NCI-H2081 (cell line): ENCODE data around the gene TCF3.
"Not testable (repeated sequence)": the region's sequence is repeated elsewhere in the genome, so short reads cannot be mapped to it uniquely, and the experiment has no call there.

ENCODE experiments used
- DNase-seq, 2 experiments: peaks; one replicate each; lab custom pipeline; 2025; lab: John Stamatoyannopoulos, UW

TCF3 gene

GRCh38 chr19:1672769-1673644 is 20.6 kb upstream of the TCF3 start:
- no peak for DNase-seq

- DNase-seq: no peak
Measured at GRCh38 chr19:1672038-1672768, 19.8 kb upstream of the TCF3 start.

GRCh38 chr19:1671716-1672037 is 19.3 kb upstream of the TCF3 start:
- DNase-seq: no peak

- DNase-seq: not testable (repeated sequence)
Measured at GRCh38 chr19:1670747-1671146, 18.3 kb upstream of the TCF3 start.

- DNase-seq: no peak
Measured at GRCh38 chr19:1668486-1669270, 16.3 kb upstream of the TCF3 start.

- no peak for DNase-seq
Measured at GRCh38 chr19:1668048-1668485, 15.7 kb upstream of the TCF3 start.

- DNase-seq: no peak
Measured at GRCh38 chr19:1665565-1666047, 13.2 kb upstream of the TCF3 start.

- DNase-seq: no peak
Measured at GRCh38 chr19:1663852-1664251, 11.4 kb upstream of the TCF3 start.

- DNase-seq: not testable (repeated sequence)
Measured at GRCh38 chr19:1663227-1663626, 10.8 kb upstream of the TCF3 start.

- DNase-seq: no peak
Measured at GRCh38 chr19:1661995-1662394, 9.6 kb upstream of the TCF3 start.

GRCh38 chr19:1659084-1659427 is 6.6 kb upstream of the TCF3 start:
- DNase-seq: no peak

- no peak for DNase-seq
Measured at GRCh38 chr19:1658150-1659083, 6.0 kb upstream of the TCF3 start.

- no peak for DNase-seq
Measured at GRCh38 chr19:1657746-1658145, 5.3 kb upstream of the TCF3 start.

GRCh38 chr19:1656988-1657536 is 4.6 kb upstream of the TCF3 start:
- DNase-seq: no peak

GRCh38 chr19:1655987-1656608 is 3.7 kb upstream of the TCF3 start:
- DNase-seq: no peak

- DNase-seq: no peak
Measured at GRCh38 chr19:1655131-1655981, 2.9 kb upstream of the TCF3 start.

GRCh38 chr19:1654178-1654792 is 1.9 kb upstream of the TCF3 start:
- no peak for DNase-seq

- DNase-seq: no peak
Measured at GRCh38 chr19:1653300-1653628, 849 bp upstream of the TCF3 start.

- peak in 1 of 2 experiments; percentile 47 for DNase-seq
Measured at GRCh38 chr19:1651568-1652291, 685 bp downstream of the TCF3 start.
